CD4-positive, alpha-beta memory T cell (primary cell): Measurements from ENCODE around the gene EFCAB11. TPM values are rescaled to one million over a fixed set of nuclear protein-coding genes. Genes with fewer than 3 reads are reported as not detected.

Experiments
- CTCF ChIA-PET: fragments of 350-600 bp; sonication (Branson Sonifier 250); formaldehyde crosslinking; loops from one replicate; lab custom pipeline; 2021; ENCODE audit warnings: inconsistent platforms; ENCODE audit not compliant: partially characterized antibody; lab: Charles Lee
- POLR2A ChIA-PET: fragments of 350-600 bp; sonication (Branson Sonifier 250); formaldehyde crosslinking; loops from one replicate; lab custom pipeline; 2021; ENCODE audit not compliant: partially characterized antibody; lab: Charles Lee
- DNase-seq, 5 donors: peaks; one replicate each; pipeline versions ENCODE4 v3.0.0 to v3.0.0-alpha.2; 2020 to 2022; ENCODE audit warnings: mixed read lengths in 1 of 5
- H3K27ac ChIP-seq: one replicate; pipeline ENCODE4 v1.7.0; 2013; ENCODE audit warnings: low read depth, low read length
- H3K27me3 ChIP-seq: 2 replicates; pipeline ENCODE4 v1.7.0; 2013; ENCODE audit warnings: mild to moderate bottlenecking, low read length, moderate library complexity; ENCODE audit not compliant: insufficient read depth
- H3K36me3 ChIP-seq: 2 replicates; pipeline ENCODE4 v1.7.0; 2013; ENCODE audit warnings: mild to moderate bottlenecking, low read length, moderate library complexity; ENCODE audit not compliant: insufficient read depth
- H3K4me1 ChIP-seq: 2 replicates; pipeline ENCODE4 v1.7.0; 2013; ENCODE audit warnings: mild to moderate bottlenecking, low read length, moderate library complexity; ENCODE audit not compliant: insufficient read depth
- H3K4me3 ChIP-seq, 2 donors: one replicate each; pipeline ENCODE4 v1.7.0; 2013; ENCODE audit warnings: low read length in 2 of 2, mild to moderate bottlenecking in 1 of 2
- H3K9me3 ChIP-seq, 2 donors: one replicate each; pipeline ENCODE4 v1.7.0; 2013; ENCODE audit warnings: low read length in 2 of 2, control low read depth in 1 of 2; ENCODE audit not compliant: control insufficient read depth in 1 of 2
- H3K27ac Mint-ChIP-seq, 7 donors: one replicate each; pipeline ENCODE4 v1.8.0; 2020 to 2021; ENCODE audit warnings: mixed read lengths in 7 of 7, mild to moderate bottlenecking in 6 of 7, inconsistent platforms in 3 of 7, moderate library complexity in 3 of 7
- H3K27me3 Mint-ChIP-seq, 2 donors: one replicate each; pipeline ENCODE4 v1.8.0; 2020 to 2021; ENCODE audit warnings: mixed read lengths in 2 of 2
- H3K36me3 Mint-ChIP-seq, 2 donors: one replicate each; pipeline ENCODE4 v1.8.0; 2020 to 2021; ENCODE audit warnings: mixed read lengths in 2 of 2, inconsistent platforms in 1 of 2, mild to moderate bottlenecking in 1 of 2
- H3K4me1 Mint-ChIP-seq, 4 donors: one replicate each; pipeline ENCODE4 v1.8.0; 2020 to 2021; ENCODE audit warnings: mixed read lengths in 4 of 4, mild to moderate bottlenecking in 1 of 4
- H3K4me3 Mint-ChIP-seq, 8 donors: one replicate each; pipeline ENCODE4 v1.8.0; 2020 to 2021; ENCODE audit warnings: mixed read lengths in 8 of 8, mild to moderate bottlenecking in 7 of 8, moderate library complexity in 6 of 8, inconsistent platforms in 3 of 8
- H3K9me3 Mint-ChIP-seq, 8 donors: one replicate each; pipeline ENCODE4 v1.8.0; 2020 to 2021; ENCODE audit warnings: mixed read lengths in 8 of 8, mild to moderate bottlenecking in 5 of 8, inconsistent platforms in 3 of 8, moderate library complexity in 1 of 8
- intact Hi-C: fragments of 100-400 bp; cut with micrococcal nuclease; formaldehyde crosslinking; loops from one replicate; pipeline ENCODE4 v1.15.1; 2023
- polyA plus RNA-seq, 2 donors: library from polyadenylated mRNA; unstranded; fragments of 300-500 nt; fragmentation: Illumina TruSeq; gene quantifications; one replicate each; pipeline ENCODE4 v1.2.3, GENCODE V29; 2021
- total RNA-seq, 2 experiments: library from RNA; stranded (reverse); gene quantifications; one replicate each; pipeline ENCODE4 v1.2.3, GENCODE V29; 2021

Gene EFCAB11
- total and polyA plus RNA-seq, 4 experiments from 2014 or later: 0.36 to 2.6 (median 1.9) TPM

- Mint-ChIP-seq H3K36me3 (peaks cover 12 to 17% of the 10 kb centered on the region in 2 donors), H3K27me3 (no peaks in the 10 kb centered on the region), H3K9me3 (peaks cover 0 to 4% (median 0%) of the 10 kb centered on the region in 8 donors), H3K4me1 (peaks cover 19 to 33% (median 26%) of the 10 kb centered on the region in 4 donors), H3K27ac (peak overlapping the region in 1 of 7 donors; percentile 68), H3K4me3 (peak overlapping the region in 3 of 8 donors; percentile 34 to 59 (median 56))
- ChIA-PET POLR2A (no interaction called here), CTCF (interaction anchor here (0.9 kb wide), 1 partner anchor 21 kb away, joined by 5 read pairs; no protein-coding TSS in a partner anchor)
- no peak overlapping the region for H3K4me3 ChIP-seq
- DNase-seq: no peak
- no peaks in the 10 kb centered on the region for H3K9me3 ChIP-seq
- no peaks in the 10 kb centered on the region for H3K27me3 ChIP-seq
- H3K36me3 ChIP-seq: no peaks in the 10 kb centered on the region
- no peak overlapping the region for H3K27ac ChIP-seq
- intact Hi-C loops: loop anchor here (10.0 kb wide), 4 partner anchors 802 to 1398 kb away; partner anchors contain the start of genes EML5, PTPN21 and TTC8
- H3K4me1 ChIP-seq: peaks cover 19% of the 10 kb centered on the region
Observed at GRCh38 chr14:89952576-89952975, 2.0 kb downstream of the EFCAB11 start.

- Histone ChIP-seq H3K4me1 (no peaks in the 10 kb centered on the region), H3K9me3 (no peaks in the 10 kb centered on the region), H3K36me3 (no peaks in the 10 kb centered on the region), H3K27me3 (no peaks in the 10 kb centered on the region), H3K4me3 (no peak overlapping the region), H3K27ac (no peak overlapping the region)
- Mint-ChIP-seq H3K4me1 (no peaks in the 10 kb centered on the region), H3K4me3 (peak overlapping the region in 1 of 8 donors; percentile 5), H3K27me3 (no peaks in the 10 kb centered on the region), H3K36me3 (peaks cover 0 to 12% of the 10 kb centered on the region in 2 donors), H3K27ac (no peak overlapping the region), H3K9me3 (peaks cover 0 to 4% (median 0%) of the 10 kb centered on the region in 8 donors)
- no peak for DNase-seq
- CTCF ChIA-PET: interaction anchor here (1.3 kb wide), 1 partner anchor 26 kb away, joined by 3 read pairs; no protein-coding TSS in a partner anchor
- intact Hi-C loops: no loop called here
- POLR2A ChIA-PET: no interaction called here
Observed at GRCh38 chr14:89947344-89947743, 7.2 kb downstream of the EFCAB11 start.

- H3K27ac ChIP-seq: no peak overlapping the region
- intact Hi-C loops: no loop called here
- POLR2A ChIA-PET: no interaction called here
Observed at GRCh38 chr14:89941830-89942377, 12.6 kb downstream of the EFCAB11 start.

GRCh38 chr14:89936654-89937185, 17.8 kb downstream of the EFCAB11 start:
- Histone ChIP-seq H3K4me3 (no peak overlapping the region), H3K27me3 (no peaks in the 10 kb centered on the region), H3K36me3 (no peaks in the 10 kb centered on the region), H3K27ac (no peak overlapping the region), H3K9me3 (no peaks in the 10 kb centered on the region), H3K4me1 (no peaks in the 10 kb centered on the region)
- Mint-ChIP-seq H3K27ac (no peak overlapping the region), H3K27me3 (no peaks in the 10 kb centered on the region), H3K9me3 (no peaks in the 10 kb centered on the region), H3K36me3 (no peaks in the 10 kb centered on the region), H3K4me1 (peaks cover 0 to 1% (median 0%) of the 10 kb centered on the region in 4 donors), H3K4me3 (no peak overlapping the region)
- DNase-seq: no peak
- POLR2A ChIA-PET: no interaction called here
- CTCF ChIA-PET: interaction anchor here (0.8 to 6.1 kb wide), 6 partner anchors 10 to 299 kb away, joined by 3 to 69 read pairs (median 6); partner anchors contain the start of genes EFCAB11 and TDP1
- intact Hi-C loops: no loop called here

More at GRCh38 chr14:89941830-89942377, 12.6 kb downstream of the EFCAB11 start:
- no peaks in the 10 kb centered on the region for H3K36me3 ChIP-seq
- no peaks in the 10 kb centered on the region for H3K27me3 ChIP-seq
- H3K27ac Mint-ChIP-seq: peak overlapping the region in 3 of 7 donors; percentile 28 to 59 (median 58)
- H3K9me3 Mint-ChIP-seq: no peaks in the 10 kb centered on the region
- no peak overlapping the region for H3K4me3 ChIP-seq
- H3K27me3 Mint-ChIP-seq: no peaks in the 10 kb centered on the region
- H3K4me1 Mint-ChIP-seq: peaks cover 0 to 1% (median 0%) of the 10 kb centered on the region in 4 donors
- H3K36me3 Mint-ChIP-seq: no peaks in the 10 kb centered on the region
- CTCF ChIA-PET: interaction anchor here (0.6 to 6.1 kb wide), 3 partner anchors 11 to 294 kb away, joined by 3 to 69 read pairs (median 3); partner anchors contain the start of gene TDP1
- no peaks in the 10 kb centered on the region for H3K4me1 ChIP-seq
- DNase-seq: no peak
- H3K4me3 Mint-ChIP-seq: no peak overlapping the region
- no peaks in the 10 kb centered on the region for H3K9me3 ChIP-seq

GRCh38 chr14:89933002-89933401, 21.5 kb downstream of the EFCAB11 start:
- Mint-ChIP-seq H3K27me3 (no peaks in the 10 kb centered on the region), H3K36me3 (peaks cover 0 to 3% of the 10 kb centered on the region in 2 donors), H3K4me3 (no peak overlapping the region), H3K27ac (no peak overlapping the region), H3K9me3 (no peaks in the 10 kb centered on the region), H3K4me1 (no peaks in the 10 kb centered on the region)
- Histone ChIP-seq H3K4me3 (no peak overlapping the region), H3K27ac (no peak overlapping the region), H3K4me1 (no peaks in the 10 kb centered on the region), H3K27me3 (no peaks in the 10 kb centered on the region), H3K36me3 (no peaks in the 10 kb centered on the region), H3K9me3 (no peaks in the 10 kb centered on the region)
- intact Hi-C loops: no loop called here
- no peak for DNase-seq
- ChIA-PET CTCF (interaction anchor here (0.8 to 1.0 kb wide), 2 partner anchors 20 to 41 kb away, joined by 3 to 4 read pairs; no protein-coding TSS in a partner anchor), POLR2A (no interaction called here)

GRCh38 chr14:89927186-89927865, 27.2 kb downstream of the EFCAB11 start:
- H3K27ac Mint-ChIP-seq: no peak overlapping the region
- ChIA-PET CTCF (interaction anchor here (1.0 kb wide), 1 partner anchor 497 kb away, joined by 3 read pairs; no protein-coding TSS in a partner anchor), POLR2A (no interaction called here)
- Histone ChIP-seq H3K4me1 (no peaks in the 10 kb centered on the region), H3K36me3 (no peaks in the 10 kb centered on the region), H3K27ac (no peak overlapping the region), H3K27me3 (no peaks in the 10 kb centered on the region), H3K9me3 (no peaks in the 10 kb centered on the region), H3K4me3 (no peak overlapping the region)
- H3K9me3 Mint-ChIP-seq: no peaks in the 10 kb centered on the region
- H3K36me3 Mint-ChIP-seq: peaks cover 0 to 3% of the 10 kb centered on the region in 2 donors
- DNase-seq: no peak
- intact Hi-C loops: no loop called here
- no peaks in the 10 kb centered on the region for H3K27me3 Mint-ChIP-seq
- H3K4me3 Mint-ChIP-seq: no peak overlapping the region
- no peaks in the 10 kb centered on the region for H3K4me1 Mint-ChIP-seq

- no peaks in the 10 kb centered on the region for H3K9me3 ChIP-seq
- no peak for DNase-seq
- Mint-ChIP-seq H3K27me3 (no peaks in the 10 kb centered on the region), H3K4me3 (no peak overlapping the region), H3K36me3 (peaks cover 0 to 3% of the 10 kb centered on the region in 2 donors), H3K4me1 (no peaks in the 10 kb centered on the region), H3K9me3 (no peaks in the 10 kb centered on the region), H3K27ac (no peak overlapping the region)
- no peak overlapping the region for H3K27ac ChIP-seq
- no peaks in the 10 kb centered on the region for H3K27me3 ChIP-seq
- intact Hi-C loops: no loop called here
- H3K36me3 ChIP-seq: no peaks in the 10 kb centered on the region
- ChIA-PET CTCF (interaction anchor here (1.0 to 1.9 kb wide), 2 partner anchors 12 to 496 kb away, joined by 3 to 6 read pairs; no protein-coding TSS in a partner anchor), POLR2A (no interaction called here)
- H3K4me1 ChIP-seq: no peaks in the 10 kb centered on the region
- no peak overlapping the region for H3K4me3 ChIP-seq
Observed at GRCh38 chr14:89926694-89927093, 27.8 kb downstream of the EFCAB11 start.
